ENCODE results near the gene UXS1. TPM values are rescaled to one million over a fixed set of nuclear protein-coding genes. Genes with fewer than 3 reads are reported as not detected.
"Not testable (repeated sequence)": the region's sequence is repeated elsewhere in the genome, so short reads cannot be mapped to it uniquely, and the experiment has no call there.

The UXS1 gene
- total RNA-seq, 1 donor from 2014 or later, result 21.0 TPM

DNA sequence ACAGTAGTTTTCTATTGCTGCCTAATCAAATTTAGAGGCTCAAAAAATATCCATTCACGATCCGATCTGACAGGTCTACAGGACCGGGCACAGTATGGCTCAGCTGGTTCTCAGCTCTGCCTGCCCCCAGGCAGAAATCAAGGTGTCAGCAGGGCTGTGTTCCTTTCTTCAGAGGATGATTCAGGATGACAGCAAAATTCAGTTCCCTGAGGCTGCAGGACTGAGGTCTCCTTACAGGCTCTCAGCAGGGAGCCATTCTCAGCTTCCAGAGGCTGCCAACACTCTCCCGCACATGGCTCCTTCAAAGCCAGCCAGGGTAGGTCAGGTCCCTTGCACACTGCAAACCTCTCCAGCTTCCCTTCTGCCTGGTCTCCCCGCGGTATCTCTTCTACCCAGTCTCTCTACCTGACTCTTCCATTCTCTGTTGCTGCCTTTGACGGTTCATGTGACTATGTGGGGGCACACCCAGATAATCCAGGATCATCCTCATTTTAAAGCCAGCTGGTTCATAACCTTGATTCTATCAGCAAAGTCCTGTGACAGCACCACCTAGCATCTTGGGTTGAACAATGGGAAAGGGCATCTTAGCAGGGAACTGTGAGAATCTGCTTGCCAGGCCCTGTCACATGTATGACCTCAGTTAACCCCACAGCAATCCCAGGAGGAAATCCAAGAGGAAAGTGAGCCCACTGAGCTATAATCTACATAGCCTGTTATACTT lies 50.4 kb downstream of the UXS1 start:
- no peak for DNase-seq
- intact Hi-C loops (cut with DNase I), result no loop called here
- no peak for ATAC-seq (ENCODE audit: poor library complexity)

DNA sequence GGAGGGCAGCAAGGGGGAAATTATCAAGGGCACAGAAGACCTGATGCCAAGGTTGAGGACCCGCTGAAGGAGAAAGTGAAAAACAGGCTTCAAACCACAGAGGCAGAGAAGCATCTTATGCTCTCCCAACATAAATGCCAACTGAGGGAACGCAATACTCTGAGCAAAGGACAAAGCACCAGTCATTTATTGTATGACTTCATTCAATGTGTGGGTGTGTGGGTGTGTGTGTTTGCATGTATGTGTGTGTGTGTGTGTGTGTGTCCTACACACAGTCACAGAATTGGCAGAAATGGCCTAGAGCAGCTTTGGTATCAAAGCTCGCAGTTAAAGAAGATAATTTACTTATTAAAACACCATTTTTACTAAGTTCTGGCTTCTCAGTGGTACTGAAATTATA lies 51.4 kb downstream of the UXS1 start:
- intact Hi-C loops (cut with DNase I), result no loop called here
- DNase-seq (no peak), ATAC-seq (ENCODE audit: poor library complexity) (no peak)

DNA sequence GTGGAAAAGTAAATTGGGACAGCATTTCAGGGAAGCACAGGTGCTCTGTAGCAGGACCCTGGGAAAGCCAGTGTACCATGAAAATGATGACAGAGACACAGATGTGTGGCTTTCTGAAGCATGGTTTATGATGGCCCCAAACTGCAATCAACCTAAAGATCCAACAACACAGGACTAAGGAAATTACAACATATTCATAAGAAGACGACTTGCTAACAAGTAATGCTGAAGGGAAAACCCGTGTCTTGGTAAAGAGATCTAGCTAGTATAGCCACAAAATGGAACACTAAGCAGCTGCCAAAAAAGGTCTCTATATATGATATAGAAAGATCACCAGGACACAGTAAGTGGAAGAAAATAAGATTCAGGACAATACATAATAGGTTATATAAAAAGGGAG lies 53.2 kb downstream of the UXS1 start:
- intact Hi-C loops (cut with DNase I), result no loop called here
- DNase-seq, result no peak
- no peak for ATAC-seq (ENCODE audit: poor library complexity)

DNA sequence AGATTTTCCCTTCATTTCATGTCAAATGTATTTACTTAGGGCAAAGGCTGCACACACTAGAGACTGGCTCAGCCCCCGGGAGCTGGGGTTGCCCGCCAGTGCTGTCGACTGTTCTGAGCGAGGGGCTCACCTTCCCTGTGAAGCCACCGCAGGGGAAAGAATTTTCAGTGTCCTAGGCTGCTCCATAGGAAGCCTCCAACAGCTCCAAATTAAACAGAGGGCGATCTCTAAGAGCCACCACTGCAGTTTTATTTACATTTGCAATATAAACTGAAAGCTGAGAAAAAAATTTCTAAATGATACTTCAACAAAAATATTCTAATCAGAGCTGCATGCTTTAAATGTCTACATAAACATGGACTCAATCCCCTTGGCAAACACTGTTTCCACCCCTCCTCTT lies 54.0 kb downstream of the UXS1 start:
- intact Hi-C loops (cut with DNase I), result no loop called here
- no peak for DNase-seq
- ATAC-seq (ENCODE audit: poor library complexity), result no peak

DNA sequence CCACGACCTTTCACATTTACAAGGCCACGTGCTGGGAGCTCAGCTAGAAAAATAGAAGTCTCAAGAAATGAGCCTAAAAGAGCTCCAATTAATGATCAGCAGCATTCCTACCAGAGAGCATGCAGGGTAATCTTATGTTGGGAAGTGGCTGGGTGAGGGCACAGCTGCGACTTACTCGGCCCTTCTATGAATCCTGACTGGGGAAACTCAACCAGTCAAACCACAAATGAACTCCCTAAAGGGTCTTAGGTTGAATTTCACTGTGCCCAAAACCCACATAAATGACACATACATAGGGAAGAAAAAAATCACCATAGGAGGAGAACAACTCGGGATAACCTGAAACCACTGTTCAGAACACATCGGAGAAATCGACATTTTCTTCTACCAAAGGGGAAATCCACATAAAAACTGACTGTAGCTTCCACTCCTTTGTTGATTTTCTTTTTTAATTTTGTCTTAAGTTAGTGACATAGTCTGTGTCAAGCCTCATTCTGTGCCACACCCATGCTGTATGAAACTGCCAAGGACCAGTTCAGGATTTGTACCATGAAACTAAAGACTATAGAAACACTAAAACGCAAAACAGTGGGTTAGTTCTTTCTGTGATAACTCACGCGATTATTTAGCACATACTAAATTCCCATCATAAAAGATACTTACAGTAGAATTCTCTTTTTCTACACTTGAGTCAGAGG lies 54.7 kb downstream of the UXS1 start:
- ATAC-seq (ENCODE audit: poor library complexity) (no peak), DNase-seq (no peak)
- intact Hi-C loops (cut with DNase I), result no loop called here

DNA sequence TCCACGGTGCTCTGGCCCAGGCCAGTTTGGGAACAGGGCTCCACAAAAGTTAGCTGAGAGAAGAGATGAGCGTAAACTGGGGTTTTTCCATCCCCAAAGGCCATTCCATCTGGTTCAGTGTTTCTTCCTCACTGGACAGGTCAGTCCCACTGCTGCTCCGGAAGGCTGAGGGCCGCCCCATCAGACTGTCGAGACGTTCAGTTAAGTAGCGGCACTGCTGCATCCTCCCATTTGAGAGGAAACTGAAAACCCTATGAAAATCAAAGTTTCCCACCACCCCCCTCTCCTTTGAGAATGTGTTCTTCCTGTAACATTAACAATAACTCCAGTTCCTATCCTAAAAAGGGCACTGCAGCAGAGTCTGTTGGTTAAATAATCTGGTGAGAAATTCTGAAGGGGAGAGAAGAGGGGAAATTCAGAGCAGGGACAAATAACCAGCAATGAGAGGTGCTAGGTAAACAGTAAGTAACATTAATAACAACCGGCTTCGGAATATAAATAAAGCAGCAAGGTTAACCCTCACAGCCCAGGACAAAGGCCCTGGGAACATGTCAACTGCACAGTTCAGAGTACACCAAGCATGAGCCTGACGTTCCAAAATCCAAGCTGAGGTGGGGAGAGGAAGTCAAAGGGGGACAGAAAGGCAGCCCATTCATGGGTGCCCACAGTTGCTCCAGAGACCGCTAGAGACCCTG lies 55.4 kb downstream of the UXS1 start:
- DNase-seq (no peak), ATAC-seq (ENCODE audit: poor library complexity) (peak; percentile 29)
- intact Hi-C loops (cut with DNase I), result no loop called here

DNA sequence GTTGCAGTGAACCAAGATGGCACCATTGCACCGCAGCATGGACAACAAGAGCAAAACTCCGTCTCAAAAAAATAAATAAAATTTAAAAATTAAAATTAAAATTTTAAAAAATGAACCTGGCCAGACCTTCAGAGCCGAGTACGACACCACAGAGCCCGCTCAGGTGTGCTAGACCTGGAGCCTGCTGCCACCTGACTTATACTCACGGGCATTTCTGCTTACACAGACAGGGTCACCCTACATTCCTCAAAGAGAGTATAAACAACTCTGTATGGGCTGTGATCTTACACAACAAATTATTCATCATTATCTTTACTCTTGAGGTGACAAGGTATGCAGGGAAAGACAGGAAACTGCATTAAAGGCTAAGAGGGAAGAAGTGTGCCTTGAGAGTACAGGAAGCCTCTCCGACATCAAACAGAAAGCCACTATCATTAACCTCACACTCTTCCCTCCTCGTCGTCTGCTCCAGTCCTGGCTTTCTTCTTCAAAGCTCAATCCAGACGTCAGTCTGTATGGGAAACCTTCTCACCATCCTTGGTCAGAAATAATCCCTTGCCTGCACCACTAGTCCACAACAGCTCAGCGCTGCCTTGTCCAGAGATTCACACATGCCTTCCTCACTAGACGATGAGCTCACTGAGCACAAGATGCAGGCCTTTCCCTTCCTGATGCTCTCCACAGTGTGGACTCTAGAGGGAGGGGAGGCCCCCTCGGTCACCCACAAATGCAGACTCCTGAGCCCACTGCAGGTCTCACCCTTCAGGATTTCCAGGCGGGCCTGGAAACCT lies 56.2 kb downstream of the UXS1 start:
- no peak for DNase-seq
- no peak for ATAC-seq (ENCODE audit: poor library complexity)
- intact Hi-C loops (cut with DNase I), result no loop called here

DNA sequence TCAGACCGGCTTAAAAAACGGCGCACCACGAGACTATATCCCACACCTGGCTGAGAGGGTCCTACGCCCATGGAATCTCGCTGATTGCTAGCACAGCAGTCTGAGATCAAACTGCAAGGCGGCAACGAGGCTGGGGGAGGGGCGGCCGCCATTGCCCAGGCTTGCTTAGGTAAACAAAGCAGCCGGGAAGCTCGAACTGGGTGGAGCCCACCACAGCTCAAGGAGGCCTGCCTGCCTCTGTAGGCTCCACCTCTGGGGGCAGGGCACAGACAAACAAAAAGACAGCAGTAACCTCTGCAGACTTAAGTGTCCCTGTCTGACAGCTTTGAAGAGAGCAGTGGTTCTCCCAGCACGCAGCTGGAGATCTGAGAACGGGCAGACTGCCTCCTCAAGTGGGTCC lies 62.9 kb downstream of the UXS1 start:
- intact Hi-C loops (cut with DNase I); DNase-seq; ATAC-seq (ENCODE audit: poor library complexity): not testable (repeated sequence)

DNA sequence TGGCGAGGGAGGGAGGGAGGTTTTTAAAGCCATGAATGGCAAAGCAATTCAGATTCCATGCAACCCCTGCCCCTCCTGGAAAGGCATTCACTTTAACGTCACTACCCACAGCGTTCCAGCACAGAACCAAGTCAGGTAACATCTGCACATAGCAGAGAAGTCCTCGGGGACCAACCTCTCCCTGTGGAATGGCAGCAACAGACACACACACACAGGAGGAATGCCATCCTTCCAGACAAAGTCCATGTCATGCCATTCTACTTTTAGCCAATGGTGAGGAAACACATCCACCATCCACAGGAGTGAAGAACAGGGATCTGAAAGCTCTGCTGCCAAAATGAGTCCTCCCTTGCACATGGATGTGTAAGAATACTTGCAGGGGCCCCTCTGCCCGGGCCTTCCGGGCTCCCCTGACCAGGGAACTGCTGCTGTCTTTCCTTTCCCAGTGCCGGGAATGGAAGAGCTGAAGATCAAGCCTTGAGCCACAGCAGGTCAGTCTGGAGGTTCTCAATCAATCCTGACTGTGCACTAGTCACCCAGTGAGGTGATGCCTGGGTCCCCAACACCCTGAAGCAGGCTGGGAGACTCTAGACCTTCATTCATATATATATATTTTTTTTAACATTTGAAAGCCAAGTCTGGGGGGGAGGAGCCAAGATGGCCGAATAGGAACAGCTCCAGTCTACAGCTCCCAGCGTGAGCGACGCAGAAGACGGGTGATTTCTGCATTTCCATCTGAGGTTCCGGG lies 63.7 kb downstream of the UXS1 start:
- intact Hi-C loops (cut with DNase I), result no loop called here
- ATAC-seq (ENCODE audit: poor library complexity), result no peak
- DNase-seq, result no peak

DNA sequence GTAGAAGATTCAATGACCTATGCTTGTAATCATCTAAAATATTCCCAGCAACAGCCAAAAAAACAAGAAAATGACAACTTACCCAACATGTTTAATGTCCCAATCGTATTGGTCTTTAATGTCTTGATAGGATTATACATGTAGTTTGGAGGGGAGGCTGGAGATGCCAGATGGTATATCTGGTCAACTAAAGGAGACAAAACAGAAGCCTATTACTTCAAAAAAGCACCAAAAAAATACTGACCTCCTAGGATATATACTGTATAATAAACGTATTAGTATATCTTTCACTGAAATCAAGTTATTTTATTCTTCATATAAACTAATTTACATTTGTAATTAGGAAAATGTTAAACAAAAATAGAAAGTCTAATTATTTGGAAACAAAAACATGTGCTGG lies 64.5 kb downstream of the UXS1 start:
- ATAC-seq (ENCODE audit: poor library complexity) (no peak), DNase-seq (no peak)
- intact Hi-C loops (cut with DNase I), result no loop called here

DNA sequence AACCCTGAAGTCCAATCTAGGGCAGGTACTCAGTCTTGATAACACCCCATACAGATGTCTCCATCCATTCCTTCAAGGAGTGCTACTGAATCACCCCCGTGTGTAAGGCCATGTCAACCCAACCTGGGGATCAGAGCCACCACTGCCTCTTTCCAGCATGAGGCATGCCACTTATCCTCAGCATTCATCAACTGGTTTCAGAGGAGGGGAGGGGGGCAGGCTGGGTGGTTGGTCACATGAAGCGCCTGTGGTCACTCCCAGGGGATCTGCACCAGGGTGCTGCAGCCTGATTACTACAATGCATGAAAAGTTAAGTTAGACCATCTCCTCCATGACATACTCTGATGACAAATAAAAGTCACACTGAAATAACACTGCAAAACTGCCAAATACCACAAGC lies 65.0 kb downstream of the UXS1 start:
- no peak for DNase-seq
- intact Hi-C loops (cut with DNase I), result no loop called here
- ATAC-seq (ENCODE audit: poor library complexity), result no peak

DNA sequence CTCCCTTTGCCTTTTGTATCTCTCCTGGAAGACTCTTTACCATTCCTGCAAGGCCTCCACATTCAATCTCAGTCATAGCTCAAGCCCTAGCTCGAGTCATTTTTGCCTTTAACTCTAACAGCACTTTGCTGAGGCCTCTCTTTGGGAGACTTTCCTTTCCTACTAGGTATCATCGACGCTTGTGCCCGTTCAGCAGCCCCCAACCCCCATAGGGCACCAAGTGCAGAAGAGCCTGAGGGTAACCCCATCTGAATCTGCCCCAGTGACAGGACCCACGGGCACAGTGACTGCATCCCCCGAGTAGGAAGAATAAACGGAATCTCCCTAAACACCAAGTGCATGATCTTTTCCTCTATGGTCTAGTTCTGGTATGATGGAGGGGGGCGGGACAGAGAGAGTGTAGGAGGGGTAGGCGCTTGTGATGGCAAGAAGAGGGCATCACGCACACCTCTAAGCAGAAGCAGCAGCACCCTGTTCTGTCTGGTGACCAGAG lies 66.3 kb downstream of the UXS1 start:
- no peak for ATAC-seq (ENCODE audit: poor library complexity)
- intact Hi-C loops (cut with DNase I), result no loop called here
- DNase-seq, result no peak

DNA sequence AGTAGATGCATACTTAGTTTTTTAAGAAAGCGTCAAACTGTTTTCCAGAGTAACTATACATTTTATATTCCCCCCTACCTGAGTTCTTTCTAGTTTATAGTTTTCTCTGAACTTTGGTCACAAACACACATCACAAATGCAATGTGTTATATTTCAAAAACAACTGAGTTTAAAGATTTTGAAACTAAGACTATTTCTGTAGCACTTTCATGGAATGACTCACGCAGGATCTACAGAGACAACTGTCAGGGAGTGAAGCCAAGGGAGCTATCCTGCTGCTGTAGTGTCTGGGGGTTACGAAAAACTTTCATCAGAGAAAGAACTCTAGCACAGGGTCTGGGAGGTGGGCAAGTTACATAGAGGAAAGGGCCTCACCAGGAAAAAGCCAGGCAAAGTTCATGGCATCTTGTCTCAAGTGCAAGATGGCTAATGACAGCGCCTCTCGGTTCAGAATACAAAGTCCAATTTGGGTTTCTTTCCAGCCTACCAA lies 66.8 kb downstream of the UXS1 start:
- intact Hi-C loops (cut with DNase I), result no loop called here
- ATAC-seq (ENCODE audit: poor library complexity) (no peak), DNase-seq (no peak)

DNA sequence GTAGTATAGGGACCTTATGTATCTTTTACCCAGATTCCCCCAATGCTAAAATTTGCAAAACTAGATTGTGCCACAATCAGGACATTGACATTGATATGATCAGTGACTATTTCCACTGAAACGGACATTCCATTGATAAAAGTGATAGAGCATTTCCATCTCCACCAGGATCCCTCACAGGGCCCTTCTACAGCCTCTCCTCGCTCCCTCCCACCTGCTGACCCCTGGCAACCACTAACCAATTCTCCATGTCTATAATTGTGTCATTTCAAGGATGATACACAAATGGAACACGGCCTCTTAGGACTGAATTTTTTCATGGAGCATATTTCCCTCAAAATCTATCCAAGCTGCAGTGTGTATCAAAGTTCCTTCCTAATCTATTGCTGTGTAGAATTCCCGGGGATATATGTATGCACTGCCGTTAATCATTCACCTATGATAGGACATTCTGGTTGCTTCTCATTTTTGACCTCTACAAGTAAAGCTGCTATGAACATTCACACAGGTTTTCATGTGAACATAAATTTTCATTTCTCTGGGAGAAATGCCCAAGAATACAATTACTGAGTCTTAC lies 67.3 kb downstream of the UXS1 start:
- ATAC-seq (ENCODE audit: poor library complexity) (no peak), DNase-seq (no peak)
- intact Hi-C loops (cut with DNase I), result no loop called here

DNA sequence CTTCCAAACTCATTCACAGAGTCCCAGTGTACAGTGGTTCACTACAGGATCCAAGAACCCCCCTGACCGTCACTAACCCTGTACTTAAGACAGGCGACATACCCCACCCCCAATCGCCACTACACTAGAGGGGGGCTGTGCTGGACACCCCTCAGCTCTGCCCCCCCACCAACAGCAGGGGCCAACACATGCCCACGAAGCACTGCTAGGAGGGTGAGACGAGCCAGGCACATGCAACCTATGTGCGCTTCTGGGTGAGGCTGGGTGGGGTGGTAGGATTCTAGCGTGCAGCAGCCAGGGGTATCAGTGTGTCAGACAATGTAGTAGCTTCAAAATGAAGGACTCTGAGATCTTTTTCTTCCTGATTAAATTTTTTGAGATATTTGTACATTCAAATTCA lies 67.8 kb downstream of the UXS1 start:
- no peak for ATAC-seq (ENCODE audit: poor library complexity)
- DNase-seq, result no peak
- intact Hi-C loops (cut with DNase I), result no loop called here

DNA sequence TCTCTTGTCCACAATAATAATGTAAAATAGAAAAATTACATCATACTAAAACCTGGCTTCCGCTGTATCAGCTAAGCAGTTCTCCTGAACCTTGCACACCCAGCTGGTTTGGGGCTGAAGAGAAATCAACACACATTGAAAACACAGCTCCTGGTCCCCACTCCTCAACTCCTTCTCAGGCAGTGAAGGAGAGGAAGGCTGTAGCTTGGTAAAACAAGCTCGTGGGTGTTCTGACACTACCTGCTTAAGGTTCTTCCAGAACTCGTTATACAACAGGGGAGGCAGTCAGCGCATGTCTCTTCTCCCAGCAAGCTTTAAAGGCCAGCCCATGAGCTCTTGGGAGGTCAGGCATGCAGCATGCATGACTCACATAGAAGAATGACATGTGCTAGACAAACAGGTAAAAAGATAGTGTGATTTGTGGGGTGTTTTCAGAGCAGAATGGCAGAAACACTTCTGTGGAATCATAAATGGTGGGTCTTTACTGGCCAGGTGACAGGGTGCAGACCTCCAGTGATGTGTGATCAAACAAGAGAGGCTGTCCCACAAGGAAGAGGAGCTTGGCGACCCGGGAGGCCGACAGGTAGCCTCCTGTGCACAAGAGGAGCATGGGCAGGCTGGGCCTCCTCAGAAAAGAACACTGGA lies 69.1 kb downstream of the UXS1 start:
- DNase-seq (no peak), ATAC-seq (ENCODE audit: poor library complexity) (no peak)
- intact Hi-C loops (cut with DNase I), result no loop called here

DNA sequence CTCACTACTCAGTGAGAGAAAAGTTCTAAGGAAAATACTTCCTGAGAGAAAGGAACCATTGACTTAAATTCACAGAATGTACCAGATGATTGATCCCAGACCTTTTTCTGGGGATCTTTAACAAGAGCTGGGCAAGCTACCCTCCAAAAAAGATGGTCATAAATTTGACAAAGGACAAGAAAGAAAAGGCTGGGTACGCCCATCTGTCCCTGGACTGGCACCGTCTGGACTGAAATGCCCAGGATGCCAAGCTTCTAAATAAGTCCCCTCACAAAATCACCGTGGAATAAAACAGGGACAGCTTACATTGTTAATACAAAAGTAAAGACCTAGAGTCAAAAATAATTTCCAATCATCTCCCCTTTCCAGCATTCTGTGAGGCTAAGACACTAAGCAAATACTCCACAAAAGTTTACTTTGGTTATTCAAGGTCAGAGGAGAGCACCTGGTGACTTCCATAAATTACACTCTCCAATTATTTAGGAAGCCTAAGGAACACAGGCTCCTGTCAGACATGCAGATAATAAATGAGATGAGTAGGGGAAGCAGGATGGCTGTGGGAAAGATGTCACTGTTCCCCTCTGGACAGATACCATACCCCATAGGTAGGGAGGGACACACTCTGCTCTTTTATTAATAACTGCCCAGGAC lies 69.9 kb downstream of the UXS1 start:
- intact Hi-C loops (cut with DNase I), result no loop called here
- no peak for DNase-seq

More for the DNA sequence above, 69.9 kb downstream of the UXS1 start:
- no peak for ATAC-seq (ENCODE audit: poor library complexity)
